ENCODE data around the gene NFX1.
"Not testable (repeated sequence)": the region's sequence is repeated elsewhere in the genome, so short reads cannot be mapped to it uniquely, and the experiment has no call there.

The NFX1 gene

GRCh38 chr9:33309903-33310302, 19.6 kb downstream of the NFX1 start:
- no peak for DNase-seq (ENCODE audit: low read depth in 3 of 3)

GRCh38 chr9:33310748-33311147, 20.4 kb downstream of the NFX1 start:
- no peak for DNase-seq (ENCODE audit: low read depth in 3 of 3)

GRCh38 chr9:33311953-33312352, 21.6 kb downstream of the NFX1 start:
- no peak for DNase-seq (ENCODE audit: low read depth in 3 of 3)

- DNase-seq (ENCODE audit: low read depth in 3 of 3), result no peak
These were observed 25.1 kb downstream of the NFX1 start for GRCh38 chr9:33315371-33315770.

GRCh38 chr9:33317136-33317535, 26.8 kb downstream of the NFX1 start:
- DNase-seq (ENCODE audit: low read depth in 3 of 3), result not testable (repeated sequence)

GRCh38 chr9:33318225-33318624, 27.9 kb downstream of the NFX1 start:
- DNase-seq (ENCODE audit: low read depth in 3 of 3), result no peak

- no peak for DNase-seq (ENCODE audit: low read depth in 3 of 3)
These were observed 28.5 kb downstream of the NFX1 start for GRCh38 chr9:33318781-33319180.

- DNase-seq (ENCODE audit: low read depth in 3 of 3), result no peak
These were observed 29.9 kb downstream of the NFX1 start for GRCh38 chr9:33320230-33320567.

GRCh38 chr9:33320568-33321261, 30.4 kb downstream of the NFX1 start:
- DNase-seq (ENCODE audit: low read depth in 3 of 3), result no peak

- no peak for DNase-seq (ENCODE audit: low read depth in 3 of 3)
These were observed 38.8 kb downstream of the NFX1 start for GRCh38 chr9:33329117-33329563.

GRCh38 chr9:33329979-33330378, 39.7 kb downstream of the NFX1 start:
- DNase-seq (ENCODE audit: low read depth in 3 of 3), result no peak

GRCh38 chr9:33331377-33331891, 41.1 kb downstream of the NFX1 start:
- DNase-seq (ENCODE audit: low read depth in 3 of 3), result no peak

GRCh38 chr9:33332011-33332410, 41.7 kb downstream of the NFX1 start:
- no peak for DNase-seq (ENCODE audit: low read depth in 3 of 3)

GRCh38 chr9:33332956-33333355, 42.6 kb downstream of the NFX1 start:
- not testable (repeated sequence) for DNase-seq (ENCODE audit: low read depth in 3 of 3)

- no peak for DNase-seq (ENCODE audit: low read depth in 3 of 3)
These were observed 49.9 kb downstream of the NFX1 start for GRCh38 chr9:33340186-33340585.

GRCh38 chr9:33341182-33341581, 50.9 kb downstream of the NFX1 start:
- no peak for DNase-seq (ENCODE audit: low read depth in 3 of 3)

- DNase-seq (ENCODE audit: low read depth in 3 of 3), result no peak
These were observed 53.8 kb downstream of the NFX1 start for GRCh38 chr9:33344145-33344544.

GRCh38 chr9:33346564-33346963, 56.2 kb downstream of the NFX1 start:
- no peak for DNase-seq (ENCODE audit: low read depth in 3 of 3)

- DNase-seq (ENCODE audit: low read depth in 3 of 3), result no peak
These were observed 58.7 kb downstream of the NFX1 start for GRCh38 chr9:33348998-33349397.

GRCh38 chr9:33349743-33350142, 59.4 kb downstream of the NFX1 start:
- no peak for DNase-seq (ENCODE audit: low read depth in 3 of 3)

- no peak for DNase-seq (ENCODE audit: low read depth in 3 of 3)
These were observed 60.0 kb downstream of the NFX1 start for GRCh38 chr9:33350310-33350709.

GRCh38 chr9:33351547-33351946, 61.2 kb downstream of the NFX1 start:
- DNase-seq (ENCODE audit: low read depth in 3 of 3), result no peak

- DNase-seq (ENCODE audit: low read depth in 3 of 3), result no peak
These were observed 64.4 kb downstream of the NFX1 start for GRCh38 chr9:33354651-33355211.

- DNase-seq (ENCODE audit: low read depth in 3 of 3), result no peak
These were observed 65.6 kb downstream of the NFX1 start for GRCh38 chr9:33355933-33356332.
